SKM-1 treated with dmso at 0.1 percent for 144 hours (cell line): Measurements from ENCODE around the gene PHF21B.
"Not testable (repeated sequence)": the region's sequence is repeated elsewhere in the genome, so short reads cannot be mapped to it uniquely, and the experiment has no call there.

Source experiments
- DNase-seq: peaks from one replicate; lab custom pipeline; 2025; ENCODE audit not compliant: unreplicated experiment; lab: John Stamatoyannopoulos, UW

PHF21B gene

GRCh38 chr22:44936201-44936600 is 73.6 kb downstream of the PHF21B start:
- no peak for DNase-seq

- DNase-seq: no peak
Measured at GRCh38 chr22:44935724-44936123, 74.1 kb downstream of the PHF21B start.

GRCh38 chr22:44934454-44934735 is 75.4 kb downstream of the PHF21B start:
- no peak for DNase-seq

GRCh38 chr22:44933666-44934453 is 75.9 kb downstream of the PHF21B start:
- DNase-seq: no peak

DNA sequence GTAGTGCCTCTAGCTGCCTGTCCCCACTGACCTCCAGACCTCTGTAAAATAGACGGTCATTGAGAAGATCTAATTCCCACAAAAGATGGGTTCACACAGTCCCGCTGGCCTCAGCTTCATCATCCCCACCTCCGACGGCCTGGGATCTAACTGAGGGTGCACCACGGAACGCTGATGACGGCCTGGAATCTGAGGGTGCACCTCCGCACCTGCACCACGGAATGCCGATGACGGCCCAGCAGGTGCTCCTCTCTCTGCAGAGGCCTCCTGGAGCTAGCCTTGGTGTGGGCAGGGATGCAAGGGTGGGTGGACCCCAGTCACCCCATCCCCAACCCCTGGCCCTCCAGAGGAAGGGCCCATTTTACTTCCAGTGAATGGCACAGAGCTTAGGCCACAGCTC is 77.3 kb downstream of the PHF21B start:
- DNase-seq: no peak

GRCh38 chr22:44931766-44932165 is 78.0 kb downstream of the PHF21B start:
- no peak for DNase-seq

- no peak for DNase-seq
Measured at GRCh38 chr22:44931077-44931540, 78.7 kb downstream of the PHF21B start.

DNA sequence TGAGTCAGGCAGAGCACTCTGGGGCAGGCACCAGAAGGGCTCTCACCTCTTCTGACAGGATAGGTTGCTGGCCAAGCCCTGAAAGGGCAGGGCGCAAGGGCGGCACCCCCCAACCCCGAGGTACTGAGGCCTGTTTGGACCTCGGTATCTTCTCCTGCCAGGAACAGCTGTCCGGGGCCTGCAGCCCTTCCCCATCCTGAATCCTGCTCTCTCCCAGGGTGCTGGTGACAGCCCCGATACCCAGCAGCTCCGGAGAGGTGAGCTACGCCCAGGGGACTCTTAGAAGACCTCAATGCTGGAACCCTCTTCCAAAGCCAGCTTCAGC is 79.1 kb downstream of the PHF21B start:
- no peak for DNase-seq

GRCh38 chr22:44930016-44930710 is 79.6 kb downstream of the PHF21B start:
- no peak for DNase-seq

- no peak for DNase-seq
Measured at GRCh38 chr22:44929359-44930015, 80.3 kb downstream of the PHF21B start.

GRCh38 chr22:44928711-44929358 is 81.0 kb downstream of the PHF21B start:
- no peak for DNase-seq

- no peak for DNase-seq
Measured at GRCh38 chr22:44928136-44928463, 81.7 kb downstream of the PHF21B start.

DNA sequence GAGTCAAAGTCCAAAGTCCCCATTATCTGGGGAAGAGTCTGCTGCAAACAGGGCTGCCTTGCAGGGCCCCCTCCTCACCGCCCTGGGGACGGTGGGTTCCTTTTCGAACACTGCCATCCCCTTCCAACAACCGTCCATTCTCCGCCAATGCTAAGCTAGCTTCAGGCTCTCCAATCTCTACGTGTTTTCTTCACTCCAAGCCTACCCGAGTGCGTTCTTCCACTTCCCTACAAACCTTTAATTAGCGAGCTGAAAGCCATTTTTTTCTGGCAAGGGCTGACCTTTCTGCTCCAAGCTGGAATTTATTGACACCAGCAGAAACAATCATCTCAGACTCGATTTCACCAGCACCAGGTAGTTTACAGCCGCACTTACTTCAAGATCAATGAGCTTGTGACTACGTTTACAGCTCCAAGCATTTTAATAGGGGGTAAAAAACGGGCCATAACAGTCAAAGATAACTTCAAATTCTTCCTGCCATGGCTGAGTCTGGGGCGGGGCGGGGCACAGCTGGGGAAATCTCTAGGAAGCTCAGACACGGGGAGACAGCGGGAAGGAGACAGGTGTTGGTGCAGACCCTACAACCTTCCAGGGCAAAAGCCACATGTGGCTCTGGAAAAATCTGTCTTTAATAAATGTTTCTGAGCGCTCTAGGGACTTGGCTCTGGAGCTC is 82.2 kb downstream of the PHF21B start:
- DNase-seq: no peak

DNA sequence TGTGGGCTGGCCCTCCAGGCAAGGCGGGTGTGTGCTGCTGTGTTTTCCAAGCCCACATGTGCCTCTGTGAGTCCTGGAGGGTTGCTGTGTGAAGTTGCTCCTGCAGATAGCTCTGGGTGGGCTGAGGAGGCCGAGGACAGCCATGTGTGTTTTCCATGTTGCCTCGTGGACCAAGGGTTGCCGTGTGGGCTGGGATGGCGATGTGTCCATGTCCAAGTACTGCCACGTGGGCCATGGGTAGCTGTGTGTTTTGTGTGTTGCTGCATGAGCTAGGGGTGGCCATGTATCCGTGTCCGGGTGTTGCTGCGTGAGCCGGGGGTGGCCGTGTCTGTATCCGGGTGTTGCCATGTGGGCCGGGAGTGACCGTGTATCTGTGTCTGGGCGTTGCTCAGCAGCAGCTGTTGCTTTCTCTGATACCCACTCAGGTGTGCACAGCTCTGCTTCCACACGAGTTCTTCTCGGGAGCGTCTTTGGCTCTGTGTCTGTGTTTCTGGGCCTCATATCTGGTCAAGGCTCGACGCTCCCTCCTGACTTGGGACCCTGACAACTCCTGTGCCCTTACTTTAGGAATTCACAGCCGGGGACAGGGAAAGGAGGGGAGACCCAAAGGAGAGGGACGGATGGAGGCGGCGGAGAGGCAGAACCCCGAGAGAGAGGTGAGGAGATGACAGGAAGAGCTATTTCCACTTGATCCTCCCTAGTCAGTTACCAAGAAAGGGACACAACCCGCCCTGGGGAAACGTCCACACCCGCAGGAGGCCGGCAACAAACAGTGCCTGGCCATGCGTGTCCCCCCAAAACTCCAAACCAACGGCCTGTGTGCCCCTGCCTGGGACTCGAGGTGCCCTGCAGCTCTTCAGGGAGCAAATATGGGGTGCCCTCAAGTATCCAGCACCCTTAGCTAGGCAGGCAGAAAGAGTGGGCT is 83.1 kb downstream of the PHF21B start:
- DNase-seq: no peak

- DNase-seq: no peak
Measured at GRCh38 chr22:44926124-44926475, 83.7 kb downstream of the PHF21B start.

GRCh38 chr22:44925465-44926123 is 84.2 kb downstream of the PHF21B start:
- no peak for DNase-seq

DNA sequence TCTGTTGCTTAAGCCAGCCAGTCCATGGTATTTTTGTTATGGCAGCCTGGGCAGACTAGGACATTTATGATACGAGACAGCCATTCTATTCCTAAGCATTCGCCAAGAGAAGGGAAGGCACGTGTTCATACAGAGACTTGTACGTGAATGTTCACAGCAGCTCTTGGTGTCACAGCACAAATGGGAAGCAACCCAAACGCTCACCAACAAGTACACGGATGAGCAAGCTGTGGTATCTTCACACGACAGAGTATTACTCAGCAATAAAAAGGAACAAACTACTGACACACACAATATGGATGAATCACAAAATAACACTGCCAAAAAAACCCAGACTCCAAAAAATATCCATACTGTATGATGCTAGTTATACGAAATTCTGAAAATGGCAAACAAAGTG is 85.1 kb downstream of the PHF21B start:
- DNase-seq: no peak

DNA sequence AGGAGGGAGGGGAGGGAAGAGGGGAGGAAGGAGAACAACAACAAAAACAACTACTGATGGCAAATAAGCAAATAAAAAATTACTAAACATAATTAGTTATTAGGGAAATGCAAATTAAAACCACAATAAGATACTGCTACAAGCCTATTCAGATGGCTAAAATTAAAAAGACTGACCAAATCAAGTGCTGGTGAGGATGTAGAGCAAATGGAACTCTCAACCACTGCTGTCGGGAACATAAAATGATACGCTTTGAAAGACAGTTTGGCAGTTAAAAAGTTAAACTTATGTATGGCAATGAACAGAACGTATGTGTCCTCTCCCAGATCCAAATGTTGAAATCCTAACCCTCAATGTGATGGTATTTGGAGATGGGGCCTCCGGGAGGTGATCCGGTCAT is 85.7 kb downstream of the PHF21B start:
- no peak for DNase-seq

DNA sequence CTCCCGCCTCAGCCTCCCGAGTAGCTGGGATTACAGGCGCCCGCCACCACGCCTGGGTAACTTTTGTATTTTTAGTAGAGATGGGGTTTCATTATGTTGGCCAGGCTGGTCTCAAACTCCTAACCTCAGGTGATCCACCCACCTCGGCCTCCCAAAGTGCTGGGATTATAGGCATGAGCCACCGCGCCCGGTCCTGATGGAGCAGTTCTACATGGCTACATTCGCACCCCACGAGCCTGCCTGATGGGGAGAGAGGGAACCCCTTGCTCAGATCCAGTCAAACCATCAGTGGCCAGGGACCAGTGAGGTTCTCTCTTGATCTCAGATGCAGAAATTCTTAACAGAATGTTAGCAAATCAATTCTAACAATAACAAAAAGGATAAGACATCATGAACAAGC is 88.0 kb downstream of the PHF21B start:
- DNase-seq: not testable (repeated sequence)

DNA sequence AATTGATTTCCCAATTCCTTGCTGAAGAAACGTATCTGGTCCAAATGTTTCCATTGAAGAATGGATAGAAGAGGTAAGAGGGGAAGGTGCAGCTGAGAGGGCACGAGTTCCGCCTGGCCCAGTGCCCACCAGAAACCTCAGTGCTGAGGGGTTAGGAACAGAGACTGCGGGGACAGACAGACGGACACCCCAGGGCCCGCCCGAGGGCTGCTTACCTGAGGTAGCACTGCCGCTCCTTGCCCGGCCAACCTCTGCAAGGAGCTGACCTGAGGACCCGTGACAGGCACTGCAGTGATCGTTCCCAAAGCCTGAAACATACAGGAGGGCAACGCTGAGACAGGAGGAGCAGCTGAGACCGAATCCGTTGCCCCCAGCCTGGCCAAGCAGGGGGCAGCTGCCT is 89.6 kb downstream of the PHF21B start:
- no peak for DNase-seq
